ENCODE results near the gene CALM1.

CALM1 gene

GRCh38 chr14:90443161-90444076 is 46.6 kb downstream of the CALM1 start:
- WGBS, 2 experiments (ENCODE audit: insufficient coverage in 2 of 2), result 85 to 88% methylated on average over 11 to 12 of the region's 16 CpGs
- Histone ChIP-seq H3K4me3 (ENCODE audit: extremely low read depth, insufficient read depth, low read length, poor library complexity, severe bottlenecking) (no peak overlapping the region), H3K27ac (ENCODE audit: low read depth, low read length, severe bottlenecking) (no peak overlapping the region), H3K36me3 (ENCODE audit: control insufficient read depth, insufficient read depth, low read length) (no peaks in the 10 kb centered on the region), H3K4me1 (ENCODE audit: control insufficient read depth, insufficient read depth, low read length, poor library complexity, severe bottlenecking) (no peaks in the 10 kb centered on the region), H3K9me3 (ENCODE audit: control insufficient read depth, low read length) (peaks cover 15% of the 10 kb centered on the region)

GRCh38 chr14:90444077-90444696 is 47.4 kb downstream of the CALM1 start:
- Histone ChIP-seq H3K36me3 (ENCODE audit: control insufficient read depth, insufficient read depth, low read length) (no peaks in the 10 kb centered on the region), H3K4me3 (ENCODE audit: extremely low read depth, insufficient read depth, low read length, poor library complexity, severe bottlenecking) (no peak overlapping the region), H3K9me3 (ENCODE audit: control insufficient read depth, low read length) (peaks cover 17% of the 10 kb centered on the region), H3K27ac (ENCODE audit: low read depth, low read length, severe bottlenecking) (no peak overlapping the region), H3K4me1 (ENCODE audit: control insufficient read depth, insufficient read depth, low read length, poor library complexity, severe bottlenecking) (no peaks in the 10 kb centered on the region)
- 93 to 98% methylated on average over 4 to 5 of the region's 6 CpGs for WGBS, 2 experiments (ENCODE audit: insufficient coverage in 2 of 2)

DNA sequence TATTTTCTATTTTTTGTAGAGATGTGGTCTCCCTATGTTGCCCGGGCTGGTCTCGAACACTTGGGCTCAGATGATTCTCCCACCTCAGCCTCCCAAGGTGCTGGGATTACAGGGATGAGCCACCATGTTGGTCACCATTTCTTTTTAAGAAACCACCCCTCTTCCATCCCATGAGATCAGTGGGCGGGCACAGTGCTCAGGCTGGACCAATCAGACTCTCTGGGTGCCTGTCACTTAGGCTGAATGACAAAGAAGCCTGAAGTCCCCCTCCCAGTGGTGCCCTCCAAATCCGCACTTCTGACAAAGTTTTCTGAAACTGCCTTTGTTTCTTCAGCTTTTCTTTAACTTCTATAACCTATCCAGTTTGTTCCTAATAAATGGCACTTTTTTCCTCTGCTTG is 48.2 kb downstream of the CALM1 start:
- H3K27ac ChIP-seq (ENCODE audit: low read depth, low read length, severe bottlenecking), result no peak overlapping the region

DNA sequence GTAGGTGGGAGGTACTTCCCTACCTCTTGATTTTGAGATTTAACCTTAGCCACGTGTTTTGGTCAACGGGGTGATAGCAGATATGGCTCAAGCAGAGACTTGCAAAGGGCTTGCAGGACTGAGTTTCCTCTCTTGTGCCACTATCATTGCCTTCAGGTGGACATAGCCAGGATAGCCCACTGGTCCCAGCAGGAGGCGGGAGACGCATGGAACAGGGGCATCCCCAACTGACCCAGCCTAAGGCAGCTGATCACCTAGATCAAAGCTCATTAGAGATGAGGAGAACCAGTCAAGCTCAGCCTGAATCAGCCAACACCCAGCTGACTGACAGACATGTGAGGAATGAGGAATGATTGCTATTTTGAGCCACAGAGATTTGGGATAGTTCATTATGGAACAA is 49.6 kb downstream of the CALM1 start:
- Histone ChIP-seq H3K4me1 (ENCODE audit: control insufficient read depth, insufficient read depth, low read length, poor library complexity, severe bottlenecking) (no peaks in the 10 kb centered on the region), H3K4me3 (ENCODE audit: extremely low read depth, insufficient read depth, low read length, poor library complexity, severe bottlenecking) (no peak overlapping the region), H3K36me3 (ENCODE audit: control insufficient read depth, insufficient read depth, low read length) (no peaks in the 10 kb centered on the region), H3K27ac (ENCODE audit: low read depth, low read length, severe bottlenecking) (no peak overlapping the region), H3K9me3 (ENCODE audit: control insufficient read depth, low read length) (peaks cover 17% of the 10 kb centered on the region)
- WGBS, 2 experiments (ENCODE audit: insufficient coverage in 2 of 2), result 80 to 94% methylated on average over 4 of the region's 4 CpGs

More for the DNA sequence above, 48.2 kb downstream of the CALM1 start:
- WGBS, 2 experiments (ENCODE audit: insufficient coverage in 2 of 2), result 81 to 90% methylated on average over 2 to 3 of the region's 4 CpGs
- H3K4me1 ChIP-seq (ENCODE audit: control insufficient read depth, insufficient read depth, low read length, poor library complexity, severe bottlenecking), result no peaks in the 10 kb centered on the region
- H3K9me3 ChIP-seq (ENCODE audit: control insufficient read depth, low read length), result peaks cover 17% of the 10 kb centered on the region
- H3K36me3 ChIP-seq (ENCODE audit: control insufficient read depth, insufficient read depth, low read length), result no peaks in the 10 kb centered on the region
- H3K4me3 ChIP-seq (ENCODE audit: extremely low read depth, insufficient read depth, low read length, poor library complexity, severe bottlenecking), result no peak overlapping the region

- Histone ChIP-seq H3K27ac (ENCODE audit: low read depth, low read length, severe bottlenecking) (no peak overlapping the region), H3K36me3 (ENCODE audit: control insufficient read depth, insufficient read depth, low read length) (no peaks in the 10 kb centered on the region), H3K4me1 (ENCODE audit: control insufficient read depth, insufficient read depth, low read length, poor library complexity, severe bottlenecking) (no peaks in the 10 kb centered on the region), H3K4me3 (ENCODE audit: extremely low read depth, insufficient read depth, low read length, poor library complexity, severe bottlenecking) (no peak overlapping the region), H3K9me3 (ENCODE audit: control insufficient read depth, low read length) (peaks cover 17% of the 10 kb centered on the region)
- WGBS, 2 experiments (ENCODE audit: insufficient coverage in 2 of 2), result 93 to 97% methylated on average over 8 of the region's 9 CpGs
Measured at GRCh38 chr14:90447720-90448497, 51.1 kb downstream of the CALM1 start.

- Histone ChIP-seq H3K9me3 (ENCODE audit: control insufficient read depth, low read length) (peaks cover 17% of the 10 kb centered on the region), H3K27ac (ENCODE audit: low read depth, low read length, severe bottlenecking) (no peak overlapping the region), H3K4me3 (ENCODE audit: extremely low read depth, insufficient read depth, low read length, poor library complexity, severe bottlenecking) (no peak overlapping the region), H3K36me3 (ENCODE audit: control insufficient read depth, insufficient read depth, low read length) (no peaks in the 10 kb centered on the region), H3K4me1 (ENCODE audit: control insufficient read depth, insufficient read depth, low read length, poor library complexity, severe bottlenecking) (no peaks in the 10 kb centered on the region)
- 78% methylated on average over 3 of the region's 5 CpGs; no CpG with 5 or more reads in 1 of the 2 experiments for WGBS, 2 experiments (ENCODE audit: insufficient coverage in 2 of 2)
Measured at GRCh38 chr14:90449411-90449810, 52.6 kb downstream of the CALM1 start.

DNA sequence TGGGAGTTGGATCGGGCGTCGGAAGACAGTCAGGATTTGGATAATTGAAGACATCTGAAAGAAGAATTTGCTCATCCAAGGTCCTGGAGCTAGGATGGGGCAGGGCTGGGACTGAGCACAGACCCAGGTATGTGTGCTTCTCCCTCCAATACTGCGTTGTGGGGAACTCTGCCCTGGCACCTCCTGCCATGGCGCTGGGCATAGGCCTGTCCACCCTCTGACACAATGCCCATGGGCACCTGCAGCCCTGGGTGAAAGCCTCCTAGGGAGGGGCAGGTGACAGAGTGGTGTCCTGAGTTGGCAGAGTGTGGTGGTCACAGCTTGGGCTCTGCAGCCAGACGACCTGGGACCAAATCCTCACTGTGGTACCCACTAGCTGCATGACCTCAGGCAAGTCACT is 53.3 kb downstream of the CALM1 start:
- Histone ChIP-seq H3K27ac (ENCODE audit: low read depth, low read length, severe bottlenecking) (no peak overlapping the region), H3K9me3 (ENCODE audit: control insufficient read depth, low read length) (peaks cover 17% of the 10 kb centered on the region), H3K4me3 (ENCODE audit: extremely low read depth, insufficient read depth, low read length, poor library complexity, severe bottlenecking) (no peak overlapping the region), H3K36me3 (ENCODE audit: control insufficient read depth, insufficient read depth, low read length) (no peaks in the 10 kb centered on the region), H3K4me1 (ENCODE audit: control insufficient read depth, insufficient read depth, low read length, poor library complexity, severe bottlenecking) (no peaks in the 10 kb centered on the region)
- 87 to 100% methylated on average over 3 to 5 of the region's 6 CpGs for WGBS, 2 experiments (ENCODE audit: insufficient coverage in 2 of 2)

DNA sequence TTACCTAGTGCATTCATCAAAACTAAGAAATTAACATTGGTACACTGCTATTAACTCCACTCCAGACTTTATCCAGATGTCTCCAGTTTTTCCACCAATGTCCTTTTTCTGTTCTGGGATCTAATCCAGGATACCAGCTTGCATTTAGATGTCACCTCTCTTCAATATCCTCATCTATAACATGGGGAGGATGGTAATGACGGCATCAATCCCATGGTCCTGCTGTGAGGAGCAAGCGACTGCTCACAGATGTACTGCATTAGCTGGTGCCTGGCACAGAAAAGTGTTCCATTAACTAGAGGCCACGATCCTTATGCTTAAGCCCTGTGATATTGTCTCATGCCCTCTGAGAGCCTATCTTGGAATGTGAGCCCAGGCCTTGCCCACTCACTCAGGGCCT is 53.8 kb downstream of the CALM1 start:
- H3K4me1 ChIP-seq (ENCODE audit: control insufficient read depth, insufficient read depth, low read length, poor library complexity, severe bottlenecking), result no peaks in the 10 kb centered on the region
- no peak overlapping the region for H3K27ac ChIP-seq (ENCODE audit: low read depth, low read length, severe bottlenecking)
- H3K4me3 ChIP-seq (ENCODE audit: extremely low read depth, insufficient read depth, low read length, poor library complexity, severe bottlenecking), result no peak overlapping the region
- WGBS, 2 experiments (ENCODE audit: insufficient coverage in 2 of 2), result 84 to 90% methylated on average over 3 of the region's 3 CpGs
- H3K9me3 ChIP-seq (ENCODE audit: control insufficient read depth, low read length), result peaks cover 13% of the 10 kb centered on the region
- H3K36me3 ChIP-seq (ENCODE audit: control insufficient read depth, insufficient read depth, low read length), result no peaks in the 10 kb centered on the region

DNA sequence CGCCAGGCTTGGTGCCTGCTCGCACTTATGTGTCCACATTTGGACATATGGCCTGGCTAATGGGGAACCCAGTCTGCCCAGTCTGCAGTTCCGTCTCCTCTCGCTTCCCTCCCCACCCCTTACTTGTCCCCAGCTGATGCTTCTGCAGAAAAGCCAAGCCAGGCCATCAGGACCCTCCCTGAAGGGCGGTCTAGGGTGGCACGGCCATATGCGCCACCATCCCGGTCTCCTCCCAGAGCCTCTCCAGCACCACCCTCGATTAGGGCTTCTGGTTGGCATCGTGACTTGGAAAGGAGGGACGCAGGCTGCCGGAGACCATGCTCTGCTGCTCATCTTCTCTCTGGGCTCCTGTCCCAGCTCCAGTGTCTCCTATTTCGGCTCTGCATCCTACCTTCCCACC is 54.6 kb downstream of the CALM1 start:
- Histone ChIP-seq H3K36me3 (ENCODE audit: control insufficient read depth, insufficient read depth, low read length) (no peaks in the 10 kb centered on the region), H3K4me3 (ENCODE audit: extremely low read depth, insufficient read depth, low read length, poor library complexity, severe bottlenecking) (no peak overlapping the region), H3K27ac (ENCODE audit: low read depth, low read length, severe bottlenecking) (no peak overlapping the region), H3K9me3 (ENCODE audit: control insufficient read depth, low read length) (peaks cover 13% of the 10 kb centered on the region), H3K4me1 (ENCODE audit: control insufficient read depth, insufficient read depth, low read length, poor library complexity, severe bottlenecking) (no peaks in the 10 kb centered on the region)
- WGBS, 2 experiments (ENCODE audit: insufficient coverage in 2 of 2), result 91 to 98% methylated on average over 7 to 12 of the region's 13 CpGs

DNA sequence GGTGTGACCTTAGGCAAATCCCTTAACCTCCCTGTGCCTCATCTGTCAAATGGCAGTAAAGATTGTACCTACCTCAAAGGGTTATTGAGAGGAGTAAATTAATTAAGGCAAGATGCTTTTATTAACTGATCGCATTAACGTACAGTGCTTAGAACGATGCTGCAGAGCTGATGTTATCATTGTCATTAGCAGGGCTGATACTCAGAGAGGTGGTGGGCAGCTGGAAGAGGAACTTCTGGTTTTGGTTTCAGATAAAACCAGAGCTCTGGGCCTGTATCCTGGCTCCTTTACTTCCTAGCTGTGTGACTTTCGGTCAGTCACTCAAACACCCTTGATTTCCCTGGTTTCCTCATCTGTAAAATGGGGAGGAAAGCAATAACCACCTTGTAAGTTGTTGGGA is 55.1 kb downstream of the CALM1 start:
- no peaks in the 10 kb centered on the region for H3K4me1 ChIP-seq (ENCODE audit: control insufficient read depth, insufficient read depth, low read length, poor library complexity, severe bottlenecking)
- peaks cover 13% of the 10 kb centered on the region for H3K9me3 ChIP-seq (ENCODE audit: control insufficient read depth, low read length)
- no peak overlapping the region for H3K4me3 ChIP-seq (ENCODE audit: extremely low read depth, insufficient read depth, low read length, poor library complexity, severe bottlenecking)
- H3K27ac ChIP-seq (ENCODE audit: low read depth, low read length, severe bottlenecking), result no peak overlapping the region
- no peaks in the 10 kb centered on the region for H3K36me3 ChIP-seq (ENCODE audit: control insufficient read depth, insufficient read depth, low read length)
- 96 to 97% methylated on average over 3 of the region's 4 CpGs for WGBS, 2 experiments (ENCODE audit: insufficient coverage in 2 of 2)

Data from mesodermal cell (in vitro differentiated cells).